HUDEP-2 (cell line): ENCODE data around the gene S100PBP.

ENCODE experiments used
- DNase-seq, 76 experiments: peaks; one replicate each; lab custom pipeline; 2025; ENCODE audit not compliant: unreplicated experiment in 76 of 76; lab: John Stamatoyannopoulos, UW

The S100PBP gene

GRCh38 chr1:32885676-32886003, 68.2 kb downstream of the S100PBP start:
- no peak for DNase-seq

GRCh38 chr1:32886004-32886827, 68.8 kb downstream of the S100PBP start, which contains the start of gene HPCA:
TSS of gene HPCA (plus strand) at chr1:32886491. CDS start at chr1:32888899, 2,408 bp downstream.
- DNase-seq, result peak in 44 of 76 experiments; percentile 2 to 66 (median 40)

- no peak for DNase-seq
These were observed 69.5 kb downstream of the S100PBP start for GRCh38 chr1:32886828-32887414.

GRCh38 chr1:32887623-32888022, 70.2 kb downstream of the S100PBP start:
- DNase-seq, result no peak

GRCh38 chr1:32888134-32888533, 70.7 kb downstream of the S100PBP start:
- no peak for DNase-seq

GRCh38 chr1:32888677-32889420, 71.4 kb downstream of the S100PBP start:
- no peak for DNase-seq

- DNase-seq, result no peak
These were observed 72.4 kb downstream of the S100PBP start for GRCh38 chr1:32889731-32890278.

- no peak for DNase-seq
These were observed 73.2 kb downstream of the S100PBP start for GRCh38 chr1:32890516-32891240.

GRCh38 chr1:32891241-32891570, 73.8 kb downstream of the S100PBP start:
- no peak for DNase-seq

- DNase-seq, result no peak
These were observed 74.2 kb downstream of the S100PBP start for GRCh38 chr1:32891630-32892029.

- DNase-seq, result peak in 11 of 76 experiments; percentile 4 to 34 (median 14)
These were observed 75.1 kb downstream of the S100PBP start for GRCh38 chr1:32892368-32893197.

- DNase-seq, result no peak
These were observed 76.0 kb downstream of the S100PBP start for GRCh38 chr1:32893198-32894018.

GRCh38 chr1:32894019-32894600, 76.7 kb downstream of the S100PBP start:
- DNase-seq, result no peak

- DNase-seq, result no peak
These were observed 77.2 kb downstream of the S100PBP start for GRCh38 chr1:32894681-32895080.

- no peak for DNase-seq
These were observed 78.1 kb downstream of the S100PBP start for GRCh38 chr1:32895325-32896215.

GRCh38 chr1:32896451-32896850, 79.0 kb downstream of the S100PBP start:
- no peak for DNase-seq
